HepG2 (cell line): ENCODE data around the gene WDR43. TPM values are rescaled to one million over a fixed set of nuclear protein-coding genes. Genes with fewer than 3 reads are reported as not detected.
A peak's percentile ranks its signal among the peaks of the same experiment; 100 is the strongest.

Source experiments
- ATF1 ChIP-seq: IDR thresholded peaks from 2 replicates; pipeline ENCODE4 v1.6.1; 2016; ENCODE audit warnings: mild to moderate bottlenecking, control low read depth
- CBX5 ChIP-seq: sonication (generic); formaldehyde crosslinking; IDR thresholded peaks from 2 replicates; pipeline ENCODE4 v1.4.0; 2020; ENCODE audit warnings: missing genetic modification reagents, borderline replicate concordance
- CHCHD3 ChIP-seq: sonication (generic); formaldehyde crosslinking; IDR thresholded peaks from 2 replicates; pipeline ENCODE4 v1.8.0; 2022; ENCODE audit warnings: mild to moderate bottlenecking, missing genetic modification reagents, moderate library complexity
- ERF ChIP-seq: IDR thresholded peaks from 2 replicates; pipeline ENCODE4 v1.6.1; 2018; ENCODE audit warnings: missing biosample characterization, missing genetic modification reagents
- LCORL ChIP-seq, 2 experiments: fragments of 450-650 bp in 1 of 2; sonication (generic) in 1 of 2; formaldehyde crosslinking in 1 of 2; IDR thresholded peaks; 2 replicates each; pipeline versions ENCODE4 v1.5.0 to v1.6.1; 2017 to 2020; ENCODE audit warnings: antibody characterized with exemption in 1 of 2, missing genetic modification reagents in 1 of 2
- NR1H2 ChIP-seq: sonication (generic); formaldehyde crosslinking; IDR thresholded peaks from 2 replicates; pipeline ENCODE4 v1.8.1; 2022; ENCODE audit warnings: low read depth, missing genetic modification reagents, borderline replicate concordance
- POGZ ChIP-seq: sonication (generic); formaldehyde crosslinking; IDR thresholded peaks from 2 replicates; pipeline ENCODE4 v1.4.0; 2020; ENCODE audit warnings: mild to moderate bottlenecking, missing genetic modification reagents
- SIN3A ChIP-seq: IDR thresholded peaks from 2 replicates; pipeline ENCODE4 v1.6.1; 2011; ENCODE audit warnings: low read depth, mild to moderate bottlenecking, control low read depth, low read length, borderline replicate concordance
- SYNCRIP ChIP-seq: fragments of 200-400 bp; formaldehyde crosslinking; IDR thresholded peaks from 2 replicates; pipeline ENCODE4 v1.6.1; 2018; ENCODE audit warnings: mild to moderate bottlenecking, low read depth, low read length; ENCODE audit not compliant: insufficient read depth
- THAP11 ChIP-seq: IDR thresholded peaks from 2 replicates; pipeline ENCODE4 v1.6.1; 2016; ENCODE audit warnings: missing biosample characterization, missing genetic modification reagents
- ZFP82 ChIP-seq: sonication (generic); formaldehyde crosslinking; IDR thresholded peaks from 2 replicates; pipeline ENCODE4 v1.5.1; 2020; ENCODE audit warnings: mild to moderate bottlenecking, missing genetic modification reagents, borderline replicate concordance
- ZNF207 ChIP-seq: fragments of 450-650 bp; IDR thresholded peaks from 2 replicates; pipeline ENCODE4 v1.6.1; 2016; ENCODE audit warnings: antibody characterized with exemption, borderline replicate concordance
- ZNF33A ChIP-seq: sonication (generic); formaldehyde crosslinking; IDR thresholded peaks from 2 replicates; pipeline ENCODE4 v1.5.1; 2020; ENCODE audit warnings: missing genetic modification reagents, mild to moderate bottlenecking, moderate library complexity, borderline replicate concordance
- ZNF432 ChIP-seq: sonication (generic); formaldehyde crosslinking; IDR thresholded peaks from 2 replicates; pipeline ENCODE4 v1.5.0; 2020; ENCODE audit warnings: missing genetic modification reagents, mild to moderate bottlenecking, borderline replicate concordance
- ZNF550 ChIP-seq: sonication (generic); formaldehyde crosslinking; IDR thresholded peaks from 2 replicates; pipeline ENCODE4 v1.4.0; 2020; ENCODE audit warnings: mild to moderate bottlenecking, missing genetic modification reagents, borderline replicate concordance
- ZNF737 ChIP-seq: sonication (generic); formaldehyde crosslinking; IDR thresholded peaks from 2 replicates; pipeline ENCODE4 v1.5.0; 2020; ENCODE audit warnings: missing genetic modification reagents, mild to moderate bottlenecking, borderline replicate concordance
- polyA plus RNA-seq, 8 experiments: library from polyadenylated mRNA; depleted of rRNA in 3 of 8; stranded (reverse) in 7 of 8; unstranded in 1 of 8; fragments of >200 nt; fragmentation: Illumina TruSeq in 4 of 8; extraction: Trizol in 4 of 8; gene quantifications; 2 replicates each; pipeline versions ENCODE4 v1.2.1 to v1.2.3, GENCODE V29; 2011 to 2016; ENCODE audit warnings: low read depth in 4 of 8, missing spikeins in 1 of 8, mixed read lengths in 1 of 8; ENCODE audit not compliant: insufficient read depth in 1 of 8
- total RNA-seq, 5 experiments: library from RNA; depleted of rRNA; stranded (reverse); fragments of >200 nt; fragmentation: Illumina TruSeq; extraction: Trizol; gene quantifications; 2 replicates each; pipeline ENCODE4 v1.2.3, GENCODE V29; 2016; ENCODE audit warnings: low read depth in 1 of 5
- TF ChIP-seq, protein P1 (sequence below): sonication (generic); formaldehyde crosslinking; IDR thresholded peaks from 2 replicates; pipeline ENCODE4 v1.4.0; 2020; ENCODE audit warnings: missing genetic modification reagents, mild to moderate bottlenecking, borderline replicate concordance
- TF ChIP-seq, protein P2 (sequence below): sonication (generic); formaldehyde crosslinking; IDR thresholded peaks from 2 replicates; pipeline ENCODE4 v1.4.0; 2020; ENCODE audit warnings: missing genetic modification reagents
- TF ChIP-seq, protein P3 (sequence below): IDR thresholded peaks from 2 replicates; pipeline ENCODE4 v1.6.1; 2016
- TF ChIP-seq, protein P4 (sequence below): sonication (generic); formaldehyde crosslinking; IDR thresholded peaks from 2 replicates; pipeline ENCODE4 v1.4.0; 2020; ENCODE audit warnings: missing genetic modification reagents
- TF ChIP-seq, protein P5 (sequence below): sonication (generic); formaldehyde crosslinking; IDR thresholded peaks from 2 replicates; pipeline ENCODE4 v1.4.0; 2020; ENCODE audit warnings: missing genetic modification reagents

Gene WDR43
- total and polyA plus RNA-seq, 2 of the 13 experiments (the other 11 are each of a cell fraction or from before 2014, with no cell fraction given) = 121 to 167 TPM

DNA sequence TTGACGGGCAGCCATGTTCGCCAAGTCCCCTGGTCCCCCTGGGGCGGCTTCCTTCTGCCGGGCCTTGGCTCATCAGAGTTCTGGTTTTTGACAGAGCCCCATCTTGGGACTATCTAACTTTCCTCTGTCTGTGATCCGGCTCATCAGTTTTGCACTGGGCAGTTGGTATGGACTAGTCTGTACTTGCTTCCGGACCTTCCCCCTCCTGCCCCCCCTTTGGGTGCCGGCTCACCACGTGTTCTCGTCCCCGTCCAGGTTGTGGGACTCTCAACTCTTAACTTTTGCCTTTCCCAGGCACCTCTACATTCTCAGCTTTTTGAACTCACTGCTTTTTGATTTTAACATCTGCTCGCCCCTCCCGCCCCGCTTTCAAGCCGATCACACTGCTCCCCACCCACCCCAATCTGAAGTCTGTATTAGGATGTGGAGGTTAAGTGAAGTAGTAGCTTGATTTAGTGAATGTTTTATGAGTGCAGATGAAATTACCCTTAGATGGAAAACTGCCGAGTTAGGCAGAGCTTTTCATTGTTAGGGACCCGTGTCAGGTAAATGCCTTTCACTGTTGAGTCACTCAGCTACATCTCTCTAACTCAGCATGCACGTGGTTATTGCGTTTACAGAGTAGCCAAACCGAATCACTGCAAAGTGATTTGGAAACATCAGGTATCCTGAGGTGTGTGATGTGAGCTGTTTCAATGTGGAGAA lies 874 bp downstream of the WDR43 start (continued):
- TF ChIP-seq, protein P1, sequence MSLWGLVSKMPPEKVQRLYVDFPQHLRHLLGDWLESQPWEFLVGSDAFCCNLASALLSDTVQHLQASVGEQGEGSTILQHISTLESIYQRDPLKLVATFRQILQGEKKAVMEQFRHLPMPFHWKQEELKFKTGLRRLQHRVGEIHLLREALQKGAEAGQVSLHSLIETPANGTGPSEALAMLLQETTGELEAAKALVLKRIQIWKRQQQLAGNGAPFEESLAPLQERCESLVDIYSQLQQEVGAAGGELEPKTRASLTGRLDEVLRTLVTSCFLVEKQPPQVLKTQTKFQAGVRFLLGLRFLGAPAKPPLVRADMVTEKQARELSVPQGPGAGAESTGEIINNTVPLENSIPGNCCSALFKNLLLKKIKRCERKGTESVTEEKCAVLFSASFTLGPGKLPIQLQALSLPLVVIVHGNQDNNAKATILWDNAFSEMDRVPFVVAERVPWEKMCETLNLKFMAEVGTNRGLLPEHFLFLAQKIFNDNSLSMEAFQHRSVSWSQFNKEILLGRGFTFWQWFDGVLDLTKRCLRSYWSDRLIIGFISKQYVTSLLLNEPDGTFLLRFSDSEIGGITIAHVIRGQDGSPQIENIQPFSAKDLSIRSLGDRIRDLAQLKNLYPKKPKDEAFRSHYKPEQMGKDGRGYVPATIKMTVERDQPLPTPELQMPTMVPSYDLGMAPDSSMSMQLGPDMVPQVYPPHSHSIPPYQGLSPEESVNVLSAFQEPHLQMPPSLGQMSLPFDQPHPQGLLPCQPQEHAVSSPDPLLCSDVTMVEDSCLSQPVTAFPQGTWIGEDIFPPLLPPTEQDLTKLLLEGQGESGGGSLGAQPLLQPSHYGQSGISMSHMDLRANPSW (CRISPR knock-in tag) = no peak
- TF ChIP-seq ZNF207 = no peak
- TF ChIP-seq, protein P2, sequence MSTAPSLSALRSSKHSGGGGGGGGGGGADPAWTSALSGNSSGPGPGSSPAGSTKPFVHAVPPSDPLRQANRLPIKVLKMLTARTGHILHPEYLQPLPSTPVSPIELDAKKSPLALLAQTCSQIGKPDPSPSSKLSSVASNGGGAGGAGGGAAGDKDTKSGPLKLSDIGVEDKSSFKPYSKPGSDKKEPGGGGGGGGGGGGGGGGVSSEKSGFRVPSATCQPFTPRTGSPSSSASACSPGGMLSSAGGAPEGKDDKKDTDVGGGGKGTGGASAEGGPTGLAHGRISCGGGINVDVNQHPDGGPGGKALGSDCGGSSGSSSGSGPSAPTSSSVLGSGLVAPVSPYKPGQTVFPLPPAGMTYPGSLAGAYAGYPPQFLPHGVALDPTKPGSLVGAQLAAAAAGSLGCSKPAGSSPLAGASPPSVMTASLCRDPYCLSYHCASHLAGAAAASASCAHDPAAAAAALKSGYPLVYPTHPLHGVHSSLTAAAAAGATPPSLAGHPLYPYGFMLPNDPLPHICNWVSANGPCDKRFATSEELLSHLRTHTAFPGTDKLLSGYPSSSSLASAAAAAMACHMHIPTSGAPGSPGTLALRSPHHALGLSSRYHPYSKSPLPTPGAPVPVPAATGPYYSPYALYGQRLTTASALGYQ = no peak
- no peak for TF ChIP-seq ERF (CRISPR knock-in tag)
- TF ChIP-seq SIN3A = peak; percentile 92; the same call in 1 of the 2 replicates
- no peak for TF ChIP-seq NR1H2 (CRISPR knock-in tag)
- TF ChIP-seq, protein P3, sequence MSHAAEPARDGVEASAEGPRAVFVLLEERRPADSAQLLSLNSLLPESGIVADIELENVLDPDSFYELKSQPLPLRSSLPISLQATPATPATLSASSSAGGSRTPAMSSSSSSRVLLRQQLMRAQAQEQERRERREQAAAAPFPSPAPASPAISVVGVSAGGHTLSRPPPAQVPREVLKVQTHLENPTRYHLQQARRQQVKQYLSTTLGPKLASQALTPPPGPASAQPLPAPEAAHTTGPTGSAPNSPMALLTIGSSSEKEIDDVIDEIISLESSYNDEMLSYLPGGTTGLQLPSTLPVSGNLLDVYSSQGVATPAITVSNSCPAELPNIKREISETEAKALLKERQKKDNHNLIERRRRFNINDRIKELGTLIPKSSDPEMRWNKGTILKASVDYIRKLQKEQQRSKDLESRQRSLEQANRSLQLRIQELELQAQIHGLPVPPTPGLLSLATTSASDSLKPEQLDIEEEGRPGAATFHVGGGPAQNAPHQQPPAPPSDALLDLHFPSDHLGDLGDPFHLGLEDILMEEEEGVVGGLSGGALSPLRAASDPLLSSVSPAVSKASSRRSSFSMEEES = peak; percentile 37; the same call in 1 of the 2 replicates
- TF ChIP-seq SYNCRIP = no peak
- peak; percentile 74; the same call in 1 of the 2 replicates for TF ChIP-seq ZNF33A (CRISPR knock-in tag)
- no peak for TF ChIP-seq ZNF737 (CRISPR knock-in tag)
- TF ChIP-seq ATF1 (CRISPR knock-in tag) = no peak
- TF ChIP-seq, protein P4, sequence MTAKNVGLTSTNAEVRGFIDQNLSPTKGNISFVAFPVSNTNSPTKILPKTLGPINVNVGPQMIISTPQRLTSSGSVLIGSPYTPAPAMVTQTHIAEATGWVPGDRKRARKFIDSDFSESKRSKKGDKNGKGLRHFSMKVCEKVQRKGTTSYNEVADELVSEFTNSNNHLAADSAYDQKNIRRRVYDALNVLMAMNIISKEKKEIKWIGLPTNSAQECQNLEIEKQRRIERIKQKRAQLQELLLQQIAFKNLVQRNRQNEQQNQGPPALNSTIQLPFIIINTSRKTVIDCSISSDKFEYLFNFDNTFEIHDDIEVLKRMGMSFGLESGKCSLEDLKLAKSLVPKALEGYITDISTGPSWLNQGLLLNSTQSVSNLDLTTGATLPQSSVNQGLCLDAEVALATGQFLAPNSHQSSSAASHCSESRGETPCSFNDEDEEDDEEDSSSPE (CRISPR knock-in tag) = 0 out of 2 replicates have a peak, but pooled peaks have one; percentile 33
- TF ChIP-seq THAP11 (CRISPR knock-in tag) = no peak
- TF ChIP-seq ZNF432 (CRISPR knock-in tag) = no peak
- no peak for TF ChIP-seq CHCHD3
- TF ChIP-seq POGZ = no peak
- 0 out of 2 replicates have a peak, but pooled peaks have one; percentile 25 for TF ChIP-seq ZFP82 (CRISPR knock-in tag)
- TF ChIP-seq ZNF550 = no peak
- TF ChIP-seq, protein P5, sequence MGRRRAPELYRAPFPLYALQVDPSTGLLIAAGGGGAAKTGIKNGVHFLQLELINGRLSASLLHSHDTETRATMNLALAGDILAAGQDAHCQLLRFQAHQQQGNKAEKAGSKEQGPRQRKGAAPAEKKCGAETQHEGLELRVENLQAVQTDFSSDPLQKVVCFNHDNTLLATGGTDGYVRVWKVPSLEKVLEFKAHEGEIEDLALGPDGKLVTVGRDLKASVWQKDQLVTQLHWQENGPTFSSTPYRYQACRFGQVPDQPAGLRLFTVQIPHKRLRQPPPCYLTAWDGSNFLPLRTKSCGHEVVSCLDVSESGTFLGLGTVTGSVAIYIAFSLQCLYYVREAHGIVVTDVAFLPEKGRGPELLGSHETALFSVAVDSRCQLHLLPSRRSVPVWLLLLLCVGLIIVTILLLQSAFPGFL (CRISPR knock-in tag) = no peak
- no peak for TF ChIP-seq LCORL (IDR thresholded peaks at IDR 0.05)
- TF ChIP-seq LCORL (CRISPR knock-in tag; IDR thresholded peaks at IDR 0.05) = peak; percentile 39; the same call in 1 of the 2 replicates
- 0 out of 2 replicates have a peak, but pooled peaks have one; percentile 59 for TF ChIP-seq CBX5
